HG02870 (cell line): ENCODE data around the gene IFT88.

ENCODE experiments used
- ATAC-seq: cut with Tn5 transposase; IDR thresholded peaks from one replicate; pipeline ENCODE4 v1.9.1; 2021; ENCODE audit warnings: mild to moderate bottlenecking, moderate library complexity; ENCODE audit not compliant: unreplicated experiment

The IFT88 gene

GRCh38 chr13:20713014-20713376 is 146.0 kb downstream of the IFT88 start:
- ATAC-seq, result no peak

DNA sequence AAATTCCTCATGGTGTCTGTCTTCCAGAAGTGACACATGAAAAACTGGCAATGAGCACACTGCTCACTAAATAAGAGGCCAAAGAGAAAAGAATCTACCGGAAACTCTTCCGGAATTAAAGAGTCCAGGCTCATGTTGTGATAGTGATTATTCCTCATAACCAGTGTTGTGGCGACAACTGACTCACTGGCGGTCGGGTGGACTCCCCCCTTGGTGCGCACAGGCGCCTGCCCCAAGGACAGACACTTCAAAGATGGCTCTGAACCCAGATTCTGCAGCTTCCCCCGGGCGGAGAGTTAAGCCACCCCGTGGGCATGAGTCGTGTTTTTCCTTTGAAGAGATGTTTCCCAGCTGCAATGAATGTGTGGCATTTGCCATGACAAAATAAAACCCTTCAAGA is 146.8 kb downstream of the IFT88 start:
- no peak for ATAC-seq

GRCh38 chr13:20714161-20714560 is 147.2 kb downstream of the IFT88 start:
- ATAC-seq, result no peak

GRCh38 chr13:20714563-20715329 is 147.8 kb downstream of the IFT88 start:
- ATAC-seq, result no peak

- no peak for ATAC-seq
Measured at GRCh38 chr13:20715330-20715712, 148.4 kb downstream of the IFT88 start.

GRCh38 chr13:20716951-20717350 is 150.0 kb downstream of the IFT88 start:
- no peak for ATAC-seq

DNA sequence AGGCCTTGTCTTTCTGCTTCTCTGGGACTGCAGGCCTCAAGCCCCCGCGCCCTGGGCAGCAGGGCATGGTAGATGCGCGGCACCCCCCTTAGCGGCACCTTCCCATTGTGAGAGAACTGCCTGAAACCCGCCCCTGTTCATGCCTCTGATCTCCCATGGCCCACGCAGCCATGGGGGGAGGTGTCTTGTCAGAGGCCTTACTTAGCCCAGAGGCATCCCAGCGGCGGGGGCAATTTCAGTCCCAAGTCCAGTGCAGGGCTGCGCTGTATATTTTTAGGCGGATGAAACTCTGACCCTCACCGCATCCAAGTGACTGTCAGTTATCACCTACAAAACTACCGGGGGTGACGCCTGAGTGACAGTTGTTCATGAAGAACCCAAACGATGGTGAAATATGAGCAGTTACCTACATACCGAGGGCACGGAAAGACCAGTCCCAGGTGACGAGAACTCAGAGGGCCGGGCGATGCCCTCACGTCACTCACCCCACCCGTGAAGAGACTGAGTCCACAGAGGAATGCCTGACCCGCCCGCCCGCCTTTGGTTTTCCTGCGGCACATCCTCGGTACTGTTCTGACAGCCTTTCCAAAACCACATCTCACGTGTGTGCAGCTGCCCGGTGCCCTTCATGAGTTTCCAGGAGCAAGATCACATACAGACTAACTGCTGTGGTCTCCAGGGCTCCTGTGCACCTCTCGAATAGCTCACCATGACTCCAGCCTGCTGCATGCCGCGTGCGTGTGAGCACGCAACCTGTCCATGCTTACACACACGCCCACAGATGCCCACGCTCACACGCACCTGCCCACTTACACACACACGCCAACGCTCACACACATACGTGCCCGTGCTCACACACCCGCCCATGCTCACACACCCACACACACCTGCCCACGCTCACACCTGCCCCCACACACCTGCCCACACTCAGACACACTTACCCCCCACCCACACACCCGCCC is 150.9 kb downstream of the IFT88 start:
- ATAC-seq, result no peak

DNA sequence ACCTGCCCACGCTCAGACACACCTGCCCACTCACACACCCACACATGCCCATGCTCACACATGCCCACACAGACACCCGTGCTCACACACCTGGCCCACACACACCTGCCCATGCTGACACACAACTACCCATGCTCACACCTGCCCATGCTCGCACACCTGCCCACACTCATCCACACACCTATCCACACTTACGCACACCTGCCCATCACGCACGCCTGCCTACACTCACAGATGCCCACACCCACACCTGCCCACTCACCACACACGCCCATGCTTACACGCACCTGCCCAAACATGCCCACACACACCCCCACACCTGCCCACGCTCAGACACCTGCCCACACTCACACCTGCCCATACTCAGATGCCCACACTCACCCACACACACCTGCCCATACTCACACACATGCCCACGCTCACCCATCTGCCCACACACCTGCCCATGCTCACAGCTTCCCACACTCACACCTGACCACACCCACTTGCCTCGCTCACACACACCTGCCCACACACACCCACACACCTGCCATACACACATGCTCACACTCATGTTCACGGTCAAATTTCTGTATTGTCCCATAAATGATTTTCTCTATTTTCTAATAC is 152.1 kb downstream of the IFT88 start:
- ATAC-seq, result no peak

GRCh38 chr13:20719783-20720182 is 152.8 kb downstream of the IFT88 start:
- ATAC-seq, result no peak

DNA sequence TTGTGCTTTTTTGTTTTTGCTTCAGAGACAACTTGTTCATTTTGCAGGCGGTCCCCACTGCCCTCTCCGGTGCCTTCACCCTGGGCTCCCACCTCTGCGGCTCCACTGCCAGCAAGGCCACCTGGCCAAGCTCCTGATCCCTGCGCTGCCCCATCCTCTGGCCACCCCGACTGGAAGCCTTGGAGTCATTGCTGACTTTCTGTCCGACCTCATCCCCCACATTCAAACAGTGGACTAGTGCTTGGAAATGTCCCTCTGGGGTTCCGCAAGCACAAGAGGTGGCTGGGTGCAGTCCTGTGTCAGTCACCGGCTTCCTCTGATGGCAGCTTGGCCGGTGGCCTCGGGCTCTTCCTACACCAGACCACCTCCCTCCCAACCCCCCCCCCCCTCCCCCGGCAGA is 153.5 kb downstream of the IFT88 start:
- no peak for ATAC-seq

DNA sequence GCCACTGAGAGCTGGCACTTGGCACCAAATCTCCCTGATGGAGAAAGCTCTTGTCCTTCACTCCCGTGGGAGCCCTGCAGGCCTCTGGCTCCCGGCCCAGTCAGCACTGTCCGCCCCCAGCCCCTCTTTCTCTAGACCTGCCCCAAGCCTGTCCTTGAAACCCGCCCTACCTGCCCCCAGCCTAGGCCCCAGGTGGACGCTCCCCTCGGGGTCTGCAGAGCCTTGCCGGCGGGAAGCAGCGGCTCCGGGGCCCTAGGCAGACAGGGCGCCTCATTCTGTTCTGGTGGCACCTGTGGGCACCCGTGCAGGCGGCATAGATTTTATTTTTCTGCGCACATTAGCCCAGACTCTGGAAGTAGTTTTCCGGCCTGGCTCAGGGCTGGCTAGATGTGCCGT is 154.1 kb downstream of the IFT88 start:
- ATAC-seq, result no peak

GRCh38 chr13:20721454-20722357 is 154.7 kb downstream of the IFT88 start:
- ATAC-seq, result no peak

- ATAC-seq, result no peak
Measured at GRCh38 chr13:20727856-20728255, 160.9 kb downstream of the IFT88 start.

GRCh38 chr13:20728579-20729311 is 161.8 kb downstream of the IFT88 start:
- ATAC-seq, result no peak

- ATAC-seq, result no peak
Measured at GRCh38 chr13:20729633-20730585, 163.0 kb downstream of the IFT88 start.

- no peak for ATAC-seq
Measured at GRCh38 chr13:20738616-20739015, 171.7 kb downstream of the IFT88 start.

DNA sequence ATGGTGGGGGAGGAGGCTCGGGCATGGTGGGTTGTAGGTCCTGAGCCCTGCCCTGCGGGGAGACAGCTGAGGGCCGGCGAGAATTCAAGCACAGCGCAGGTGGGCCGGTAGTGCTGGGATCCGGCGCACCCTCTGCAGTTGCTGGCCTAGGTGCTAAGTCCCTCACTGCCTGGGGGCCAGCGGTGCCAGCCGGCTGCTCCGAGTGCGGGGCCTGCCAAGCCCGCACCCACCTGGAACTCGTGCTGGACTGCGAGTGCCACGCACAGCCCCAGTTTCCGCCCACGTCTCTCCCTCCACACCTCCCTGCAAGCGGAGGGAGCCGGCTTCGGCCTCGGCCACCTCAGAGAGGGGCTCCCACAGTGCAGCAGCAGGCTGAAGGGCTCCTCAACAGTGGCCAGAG is 173.1 kb downstream of the IFT88 start:
- no peak for ATAC-seq
